HEK293T (cell line): ENCODE measurements around the gene CTH.

ENCODE experiments used
- BHLHE40 ChIP-seq: fragments of 450-650 bp; IDR thresholded peaks from 2 replicates; pipeline ENCODE4 v1.6.1; 2016; ENCODE audit warnings: mild to moderate bottlenecking, moderate library complexity, borderline replicate concordance
- L3MBTL2 ChIP-seq: fragments of 450-650 bp; conservative IDR thresholded peaks from 2 replicates; pipeline ENCODE4 v1.6.1; 2016; ENCODE audit warnings: mild to moderate bottlenecking
- LEF1 ChIP-seq: fragments of 450-650 bp; IDR thresholded peaks from 2 replicates; pipeline ENCODE4 v1.6.1; 2017; ENCODE audit warnings: mild to moderate bottlenecking, borderline replicate concordance
- NFRKB ChIP-seq: fragments of 450-650 bp; IDR thresholded peaks from 2 replicates; pipeline ENCODE4 v1.6.1; 2016; ENCODE audit warnings: mild to moderate bottlenecking, moderate library complexity
- SP1 ChIP-seq: fragments of 450-650 bp; IDR thresholded peaks from 2 replicates; pipeline ENCODE4 v1.6.1; 2017
- SUZ12 ChIP-seq: fragments of 450-650 bp; IDR thresholded peaks from 2 replicates; pipeline ENCODE4 v1.6.1; 2016; ENCODE audit warnings: mild to moderate bottlenecking
- TARDBP ChIP-seq: fragments of 450-650 bp; IDR thresholded peaks from 2 replicates; pipeline ENCODE4 v1.6.1; 2016
- ZNF384 ChIP-seq: fragments of 450-650 bp; IDR thresholded peaks from 2 replicates; pipeline ENCODE4 v1.6.1; 2016

- TF ChIP-seq SUZ12 (no peak), BHLHE40 (no peak), SP1 (no peak), LEF1 (no peak), ZNF384 (no peak), NFRKB (no peak), L3MBTL2 (no peak), TARDBP (no peak)
Measured at GRCh38 chr1:70467531-70467930, 56.5 kb downstream of the CTH start.
